Esophagus squamous epithelium (tissue), 5 donors: Measurements from ENCODE around the gene PKD1. TPM values are rescaled to one million over a fixed set of nuclear protein-coding genes. Genes with fewer than 3 reads are reported as not detected.

Experiments
- DNase-seq: peaks from one replicate; lab custom pipeline; 2025; lab: John Stamatoyannopoulos, UW
- H3K27ac ChIP-seq, 4 donors: fragments of 200-600 bp; sonication (generic); one replicate each; pipeline ENCODE4 v1.5.1; 2016 to 2019; ENCODE audit warnings: mild to moderate bottlenecking in 1 of 4
- H3K27me3 ChIP-seq, 4 donors: fragments of 200-600 bp; sonication (generic); 1 replicate in 3 of 4; 2 replicates in 1 of 4; pipeline versions ENCODE4 v1.5.1 to v1.6.0; 2017 to 2021; ENCODE audit warnings: antibody characterized with exemption in 1 of 4
- H3K36me3 ChIP-seq, 3 donors: fragments of 200-600 bp; sonication (generic); one replicate each; pipeline ENCODE4 v1.5.1; 2016 to 2019
- H3K4me1 ChIP-seq, 3 donors: fragments of 200-600 bp; sonication (generic); one replicate each; pipeline ENCODE4 v1.5.1; 2017 to 2019
- H3K4me3 ChIP-seq, 4 donors: fragments of 200-600 bp; sonication (generic); 1 replicate in 3 of 4; 2 replicates in 1 of 4; pipeline ENCODE4 v1.5.1; 2016 to 2019; ENCODE audit warnings: mild to moderate bottlenecking in 2 of 4, moderate library complexity in 1 of 4
- H3K9me3 ChIP-seq, 3 donors: fragments of 200-600 bp; sonication (generic); one replicate each; pipeline ENCODE4 v1.5.1; 2016 to 2019
- POLR2A ChIP-seq, 4 donors: fragments of 450-650 bp; IDR thresholded peaks; one replicate each; pipeline ENCODE4 v1.6.1; 2017; ENCODE audit warnings: antibody characterized with exemption in 4 of 4, mild to moderate bottlenecking in 4 of 4, moderate library complexity in 3 of 4
- WGBS, 2 donors: methylation state at CpG; one replicate each; pipeline ENCODE4 v1.1.5; 2018; 5-methylcytosine and 5-hydroxymethylcytosine counted together
- intact Hi-C: fragments of 100-400 bp; cut with DNase I; formaldehyde crosslinking; loops from one replicate; pipeline ENCODE4 v1.15.0; 2022
- small RNA-seq, 4 donors: library from RNA; depleted of rRNA; stranded (forward); fragments of <200 nt; gene quantifications; one replicate each; pipeline ENCODE3, GENCODE V24; 2016
- total RNA-seq, 4 donors: library from RNA; depleted of rRNA; stranded (reverse); fragments of >200 nt; gene quantifications; one replicate each; pipeline ENCODE4 v1.1.0, GENCODE V29; 2016
- TF ChIP-seq, protein P1 (sequence below), 6 experiments: fragments of 450-650 bp in 4 of 6; fragments of 200-600 bp in 2 of 6; sonication (generic) in 2 of 6; IDR thresholded peaks; one replicate each; pipeline ENCODE4 v1.5.1; 2016 to 2019; ENCODE audit warnings: antibody characterized with exemption in 6 of 6, mild to moderate bottlenecking in 4 of 6, moderate library complexity in 4 of 6
- donor health status: DM: yes; HTN: yes; CAD: no.

Gene PKD1
- total RNA-seq, 4 donors from 2014 or later: 34.1 to 123 (median 64.1) TPM

GRCh38 chr16:2039274-2040031, 96.2 kb downstream of the PKD1 start:
- peak overlapping the region in 1 of 4 donors; percentile 10 for H3K4me3 ChIP-seq
- H3K27ac ChIP-seq: peak overlapping the region; percentile 75 to 92 (median 85)
- WGBS, 2 donors: 56 to 62% methylated on average over 3 to 4 of the region's 29 CpGs
- no peaks in the 10 kb centered on the region for H3K9me3 ChIP-seq
- no peak for DNase-seq
- TF ChIP-seq, protein P1, sequence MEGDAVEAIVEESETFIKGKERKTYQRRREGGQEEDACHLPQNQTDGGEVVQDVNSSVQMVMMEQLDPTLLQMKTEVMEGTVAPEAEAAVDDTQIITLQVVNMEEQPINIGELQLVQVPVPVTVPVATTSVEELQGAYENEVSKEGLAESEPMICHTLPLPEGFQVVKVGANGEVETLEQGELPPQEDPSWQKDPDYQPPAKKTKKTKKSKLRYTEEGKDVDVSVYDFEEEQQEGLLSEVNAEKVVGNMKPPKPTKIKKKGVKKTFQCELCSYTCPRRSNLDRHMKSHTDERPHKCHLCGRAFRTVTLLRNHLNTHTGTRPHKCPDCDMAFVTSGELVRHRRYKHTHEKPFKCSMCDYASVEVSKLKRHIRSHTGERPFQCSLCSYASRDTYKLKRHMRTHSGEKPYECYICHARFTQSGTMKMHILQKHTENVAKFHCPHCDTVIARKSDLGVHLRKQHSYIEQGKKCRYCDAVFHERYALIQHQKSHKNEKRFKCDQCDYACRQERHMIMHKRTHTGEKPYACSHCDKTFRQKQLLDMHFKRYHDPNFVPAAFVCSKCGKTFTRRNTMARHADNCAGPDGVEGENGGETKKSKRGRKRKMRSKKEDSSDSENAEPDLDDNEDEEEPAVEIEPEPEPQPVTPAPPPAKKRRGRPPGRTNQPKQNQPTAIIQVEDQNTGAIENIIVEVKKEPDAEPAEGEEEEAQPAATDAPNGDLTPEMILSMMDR (IDR thresholded peaks at IDR 0.05): no peak
- peak in 1 of 4 donors; percentile 11 for TF ChIP-seq POLR2A (IDR thresholded peaks at IDR 0.05)
- peaks cover 53 to 100% (median 85%) of the 10 kb centered on the region in 3 donors for H3K4me1 ChIP-seq
- intact Hi-C loops: no loop called here
- H3K36me3 ChIP-seq: peaks cover 0 to 18% (median 0%) of the 10 kb centered on the region in 3 donors
- H3K27me3 ChIP-seq: no peaks in the 10 kb centered on the region

Small RNA genes lying within 50 kb of the gene (small RNA-seq; reads per million reads assigned to genes)
- gene MIR1225 (0 to 0.82 (median 0.44) reads per million in 4 donors), gene MIR3180-5 (0 reads per million in 4 donors), gene MIR4516 (0 reads per million in 4 donors), gene RF00019 (0 reads per million in 4 donors), gene SNORD60 (0 reads per million in 4 donors)

Other genes with a start within 250 kb of the PKD1 start
- 1 to 10 TPM; 1.6 to 9.9 (median 6.3) TPM for gene HS3ST6, start 217.5 kb downstream of the PKD1 start, total RNA-seq
- 10 to 100 TPM; 20.1 to 36.4 (median 21.0) TPM for gene MSRB1, start 192.7 kb downstream of the PKD1 start, total RNA-seq
- gene RPL3L, start 181.2 kb downstream of the PKD1 start, total RNA-seq: not detected
- 100 to 1,000 TPM; 172 to 215 (median 189) TPM for gene NDUFB10, start 176.4 kb downstream of the PKD1 start, total RNA-seq
- gene RPS2, start 171.1 kb downstream of the PKD1 start, total RNA-seq: 1,000 to 10,000 TPM; 1,980 to 2,837 (median 2,292) TPM
- gene RNF151, start 169.0 kb downstream of the PKD1 start, total RNA-seq: not detected
- 10 to 100 TPM; 32.7 to 48.2 (median 36.7) TPM for gene TBL3, start 163.8 kb downstream of the PKD1 start, total RNA-seq
- 1 to 10 TPM in 2 of 4 donors, under 1 TPM in 2; 0.38 to 4.2 (median 1.8) TPM for gene NOXO1, start 154.4 kb downstream of the PKD1 start, total RNA-seq
- gene GFER, start 151.7 kb downstream of the PKD1 start, total RNA-seq: 10 to 100 TPM in 2 of 4 donors, 1 to 10 TPM in 2; 5.6 to 30.4 (median 13.6) TPM
- 1 to 10 TPM in 2 of 4 donors, under 1 TPM in 1, not detected in 1; 0.38 to 1.0 (median 1.0) TPM for gene SYNGR3, start 145.9 kb downstream of the PKD1 start, total RNA-seq
- 10 to 100 TPM; 31.3 to 56.1 (median 40.9) TPM for gene ZNF598, start 126.1 kb downstream of the PKD1 start, total RNA-seq
- under 1 TPM in 1 of 4 donors, not detected in 3; 0.48 TPM for gene NPW, start 116.1 kb downstream of the PKD1 start, total RNA-seq
- 10 to 100 TPM; 11.6 to 31.7 (median 16.5) TPM for gene NHERF2, start 109.0 kb downstream of the PKD1 start, total RNA-seq
- 10 to 100 TPM in 2 of 4 donors, 1 to 10 TPM in 2; 7.8 to 26.0 (median 10.0) TPM for gene NTHL1, start 88.1 kb downstream of the PKD1 start, total RNA-seq
- gene TSC2, start 87.9 kb downstream of the PKD1 start, total RNA-seq: 10 to 100 TPM; 22.8 to 79.7 (median 41.2) TPM
- 1 to 10 TPM in 2 of 4 donors, under 1 TPM in 2; 0.26 to 4.2 (median 0.99) TPM for gene RAB26, start 12.7 kb upstream of the PKD1 start, total RNA-seq
- 10 to 100 TPM; 46.9 to 79.6 (median 73.2) TPM for gene TRAF7, start 19.9 kb upstream of the PKD1 start, total RNA-seq
- under 1 TPM in 2 of 4 donors, not detected in 2; 0.04 to 0.38 TPM for gene CASKIN1, start 60.7 kb upstream of the PKD1 start, total RNA-seq
- 10 to 100 TPM; 33.1 to 48.8 (median 42.8) TPM for gene MLST8, start 69.6 kb upstream of the PKD1 start, total RNA-seq
- gene BRICD5, start 75.0 kb upstream of the PKD1 start, total RNA-seq: 1 to 10 TPM in 3 of 4 donors, not detected in 1; 1.1 to 2.0 (median 1.6) TPM
- gene PGP, start 78.9 kb upstream of the PKD1 start, total RNA-seq: 10 to 100 TPM in 1 of 4 donors, 1 to 10 TPM in 3; 5.5 to 14.2 (median 7.4) TPM
- gene E4F1, start 87.7 kb upstream of the PKD1 start, total RNA-seq: 10 to 100 TPM; 16.8 to 25.6 (median 19.2) TPM
- under 1 TPM in 3 of 4 donors, not detected in 1; 0.38 to 0.61 (median 0.57) TPM for gene DNASE1L2, start 100.5 kb upstream of the PKD1 start, total RNA-seq
- 10 to 100 TPM; 38.6 to 50.7 (median 42.6) TPM for gene ECI1, start 115.7 kb upstream of the PKD1 start, total RNA-seq
- gene RNPS1, start 132.2 kb upstream of the PKD1 start, total RNA-seq: 100 to 1,000 TPM in 3 of 4 donors, 10 to 100 TPM in 1; 93.0 to 125 (median 114) TPM
- 1 to 10 TPM in 3 of 4 donors, under 1 TPM in 1; 0.70 to 3.2 (median 2.7) TPM for gene ABCA3, start 204.8 kb upstream of the PKD1 start, total RNA-seq